ENCODE results near the gene XRCC5.
"Not testable (repeated sequence)": the region's sequence is repeated elsewhere in the genome, so short reads cannot be mapped to it uniquely, and the experiment has no call there.

The XRCC5 gene

DNA sequence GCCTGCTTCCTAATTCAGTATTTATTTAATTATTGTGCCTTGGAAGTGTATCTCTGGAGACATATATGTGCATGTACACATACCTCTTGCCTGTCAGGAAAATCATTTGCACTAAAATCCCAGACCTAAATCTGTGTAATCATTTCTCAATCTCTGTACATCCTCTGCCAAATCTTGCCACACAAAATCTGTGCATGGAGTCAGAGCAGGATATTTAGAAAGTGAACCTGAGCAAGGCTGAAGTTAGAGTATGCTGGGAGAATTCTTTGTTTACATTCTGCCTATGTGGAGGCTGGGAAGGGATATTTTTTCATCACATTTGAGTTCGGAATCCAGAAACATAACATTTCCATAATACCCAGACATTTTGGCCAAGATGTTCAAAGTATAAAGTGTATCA, 9.3 kb downstream of the XRCC5 start:
- no peak for DNase-seq (ENCODE audit: low read depth in 2 of 2)

DNA sequence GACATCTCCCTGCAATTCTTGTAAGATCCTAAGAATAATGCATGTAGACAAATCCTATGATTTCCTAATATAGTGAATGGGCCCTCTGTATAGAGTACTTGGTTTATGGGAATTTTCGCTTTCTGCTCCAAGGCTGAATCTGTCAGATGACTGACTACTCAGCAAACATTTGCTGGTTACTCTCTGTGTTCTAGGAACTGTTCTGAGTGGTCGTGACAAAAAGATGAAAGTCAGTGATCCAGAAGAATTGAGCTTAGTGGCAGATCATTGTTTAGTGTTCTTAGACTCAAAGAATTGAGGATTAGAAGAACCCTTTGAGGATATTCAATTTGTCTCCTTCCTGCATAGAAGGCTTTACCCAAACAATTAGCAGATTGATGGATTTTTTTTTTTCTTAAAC, 10.0 kb downstream of the XRCC5 start:
- DNase-seq (ENCODE audit: low read depth in 2 of 2): no peak

- DNase-seq (ENCODE audit: low read depth in 2 of 2): no peak
Observed at GRCh38 chr2:216119986-216120385, 10.8 kb downstream of the XRCC5 start.

- no peak for DNase-seq (ENCODE audit: low read depth in 2 of 2)
Observed at GRCh38 chr2:216121255-216121654, 12.1 kb downstream of the XRCC5 start.

DNA sequence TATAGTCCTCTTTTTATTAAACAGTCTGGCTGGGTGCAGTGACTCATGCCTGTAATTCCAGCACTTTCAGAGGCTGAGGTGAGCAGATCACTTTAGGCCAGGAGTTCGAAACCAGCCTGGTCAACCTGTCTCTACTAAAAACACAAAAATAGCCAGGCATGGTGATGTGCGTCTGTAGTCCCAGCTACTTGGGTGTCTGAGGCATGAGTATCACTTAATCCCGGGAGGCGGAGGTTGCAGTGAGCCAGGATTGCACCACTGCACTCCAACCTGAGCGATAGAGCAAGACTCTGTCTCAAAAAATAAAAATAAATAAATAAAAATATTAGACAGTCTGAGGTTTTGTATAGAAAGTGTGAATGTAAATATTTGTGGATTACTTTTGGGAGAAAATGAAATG, 17.8 kb downstream of the XRCC5 start:
- no peak for DNase-seq (ENCODE audit: low read depth in 2 of 2)

DNA sequence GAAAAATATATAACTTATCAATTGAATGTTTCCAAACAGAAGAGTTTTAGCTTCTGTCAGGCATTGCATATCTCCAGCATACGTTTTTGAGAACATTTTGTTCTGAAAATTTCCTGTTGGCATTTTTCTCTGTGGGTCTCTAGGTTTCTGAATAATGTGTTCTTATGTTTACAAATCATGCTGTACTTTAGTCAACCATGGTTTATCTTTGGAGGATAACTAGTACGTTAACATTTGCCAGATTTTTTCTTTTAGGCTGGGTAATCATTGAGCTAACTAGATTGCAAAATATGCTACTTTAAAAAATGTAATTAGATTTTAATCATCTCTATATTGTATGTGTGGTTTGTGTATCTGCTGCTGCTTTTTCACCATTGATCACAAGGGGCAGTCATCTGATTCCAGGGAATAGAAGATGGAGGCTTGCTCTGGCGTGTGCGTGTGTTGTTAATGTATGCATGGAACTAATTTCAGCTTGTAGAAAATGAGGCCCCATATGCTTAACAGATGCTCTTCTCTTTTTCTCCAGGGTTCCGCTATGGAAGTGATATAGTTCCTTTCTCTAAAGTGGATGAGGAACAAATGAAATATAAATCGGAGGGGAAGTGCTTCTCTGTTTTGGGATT, 21.3 kb downstream of the XRCC5 start:
- no peak for DNase-seq (ENCODE audit: low read depth in 2 of 2)

DNA sequence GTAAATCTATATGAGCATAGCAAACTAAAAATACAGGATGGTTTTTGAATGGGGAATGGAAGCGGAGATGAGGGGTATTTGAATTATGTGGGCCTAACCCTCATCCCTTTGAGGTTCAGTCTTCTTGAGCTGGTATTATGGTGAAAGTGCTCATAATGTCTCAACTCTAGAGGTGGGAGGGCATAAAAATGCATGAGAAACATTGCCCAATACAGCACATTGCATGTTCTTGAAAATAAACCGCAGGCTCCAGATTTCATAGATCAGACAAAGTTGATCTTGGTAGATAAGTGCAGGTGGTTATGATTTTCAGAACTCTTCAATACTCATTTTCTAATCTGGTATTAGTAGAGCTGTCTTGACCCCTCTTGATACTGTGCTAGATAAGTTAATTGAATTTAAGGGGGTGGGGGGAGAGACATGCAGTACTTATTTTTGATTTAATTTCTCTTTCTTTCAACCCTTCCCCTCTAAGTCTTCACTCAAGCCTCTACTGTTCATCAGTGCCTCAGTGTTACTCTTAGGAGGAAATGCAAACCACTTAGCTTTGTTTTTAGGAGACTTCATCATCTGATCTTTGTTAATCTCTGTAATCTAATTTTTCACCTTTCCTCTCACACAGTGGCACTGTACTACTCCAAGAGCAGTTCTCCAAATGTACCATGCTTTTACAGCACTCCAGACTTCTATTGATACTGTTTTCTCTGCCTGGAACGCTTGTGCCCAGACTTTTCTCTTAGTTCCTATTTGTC, 22.2 kb downstream of the XRCC5 start:
- DNase-seq (ENCODE audit: low read depth in 2 of 2): no peak

DNA sequence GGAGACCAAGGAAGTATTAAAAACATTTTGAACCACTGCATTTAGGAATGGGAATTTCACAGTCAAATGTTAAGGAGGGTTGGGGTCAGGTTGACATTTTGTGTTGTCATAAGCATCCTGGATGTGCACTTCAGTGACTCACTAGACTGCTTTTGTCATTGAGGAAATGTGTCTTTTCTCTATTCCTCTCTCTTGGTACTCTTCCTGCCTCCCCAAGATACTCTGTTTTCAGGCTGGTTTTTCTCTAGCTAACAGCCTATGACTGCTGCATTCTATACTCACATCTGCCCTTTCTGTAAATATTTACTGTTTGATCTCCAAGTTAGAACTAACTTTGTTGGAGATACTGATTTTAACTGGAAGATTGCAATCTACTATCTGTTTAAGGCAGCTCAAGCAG, 23.4 kb downstream of the XRCC5 start:
- no peak for DNase-seq (ENCODE audit: low read depth in 2 of 2)

DNA sequence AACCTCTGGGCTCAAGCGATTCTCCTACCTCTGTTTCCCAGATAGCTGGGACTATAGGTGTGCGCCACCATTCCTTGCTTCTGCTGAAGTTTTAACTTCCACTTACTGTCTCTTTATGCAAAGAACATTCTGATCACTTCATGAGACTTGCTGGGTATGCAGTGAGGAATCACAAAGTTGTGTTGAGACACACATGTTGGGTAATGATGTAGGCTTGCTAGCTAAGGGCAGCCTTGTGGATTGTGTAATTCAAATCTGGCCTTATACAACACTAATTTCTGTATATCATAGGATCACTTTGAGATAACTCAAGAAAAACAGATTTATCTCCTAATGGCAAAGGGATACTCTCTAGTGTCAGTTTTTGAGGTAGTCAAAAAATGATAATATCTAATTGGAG, 24.2 kb downstream of the XRCC5 start:
- no peak for DNase-seq (ENCODE audit: low read depth in 2 of 2)

- DNase-seq (ENCODE audit: low read depth in 2 of 2): no peak
Observed at GRCh38 chr2:216134958-216135541, 25.9 kb downstream of the XRCC5 start.

GRCh38 chr2:216139884-216140283, 30.7 kb downstream of the XRCC5 start:
- no peak for DNase-seq (ENCODE audit: low read depth in 2 of 2)

DNA sequence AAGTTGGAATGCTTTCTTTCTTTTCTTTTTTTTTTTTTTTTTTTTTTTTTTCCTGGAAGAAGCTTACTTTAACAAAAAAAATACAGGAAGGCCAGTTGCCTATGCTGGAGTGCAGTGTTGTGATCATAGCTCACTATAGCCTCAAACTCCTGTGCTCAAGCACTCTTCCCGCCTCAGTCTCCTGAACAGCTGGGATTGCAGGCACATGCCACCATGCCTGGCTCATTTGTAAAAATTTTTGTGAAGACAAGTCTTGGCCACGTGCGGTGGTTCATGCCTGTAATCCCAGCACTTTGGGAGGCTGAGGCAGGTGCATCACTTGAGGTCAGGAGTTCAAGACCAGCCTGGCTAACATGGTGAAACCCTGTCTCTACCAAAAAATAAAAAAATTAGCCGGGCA, 32.4 kb downstream of the XRCC5 start:
- not testable (repeated sequence) for DNase-seq (ENCODE audit: low read depth in 2 of 2)

GRCh38 chr2:216142540-216142939, 33.4 kb downstream of the XRCC5 start:
- peak in 1 of 2 experiments; percentile 12 for DNase-seq (ENCODE audit: low read depth in 2 of 2)

GRCh38 chr2:216144372-216144771, 35.2 kb downstream of the XRCC5 start:
- DNase-seq (ENCODE audit: low read depth in 2 of 2): no peak

- DNase-seq (ENCODE audit: low read depth in 2 of 2): no peak
Observed at GRCh38 chr2:216144857-216145256, 35.7 kb downstream of the XRCC5 start.

- DNase-seq (ENCODE audit: low read depth in 2 of 2): no peak
Observed at GRCh38 chr2:216146573-216146972, 37.4 kb downstream of the XRCC5 start.

DNA sequence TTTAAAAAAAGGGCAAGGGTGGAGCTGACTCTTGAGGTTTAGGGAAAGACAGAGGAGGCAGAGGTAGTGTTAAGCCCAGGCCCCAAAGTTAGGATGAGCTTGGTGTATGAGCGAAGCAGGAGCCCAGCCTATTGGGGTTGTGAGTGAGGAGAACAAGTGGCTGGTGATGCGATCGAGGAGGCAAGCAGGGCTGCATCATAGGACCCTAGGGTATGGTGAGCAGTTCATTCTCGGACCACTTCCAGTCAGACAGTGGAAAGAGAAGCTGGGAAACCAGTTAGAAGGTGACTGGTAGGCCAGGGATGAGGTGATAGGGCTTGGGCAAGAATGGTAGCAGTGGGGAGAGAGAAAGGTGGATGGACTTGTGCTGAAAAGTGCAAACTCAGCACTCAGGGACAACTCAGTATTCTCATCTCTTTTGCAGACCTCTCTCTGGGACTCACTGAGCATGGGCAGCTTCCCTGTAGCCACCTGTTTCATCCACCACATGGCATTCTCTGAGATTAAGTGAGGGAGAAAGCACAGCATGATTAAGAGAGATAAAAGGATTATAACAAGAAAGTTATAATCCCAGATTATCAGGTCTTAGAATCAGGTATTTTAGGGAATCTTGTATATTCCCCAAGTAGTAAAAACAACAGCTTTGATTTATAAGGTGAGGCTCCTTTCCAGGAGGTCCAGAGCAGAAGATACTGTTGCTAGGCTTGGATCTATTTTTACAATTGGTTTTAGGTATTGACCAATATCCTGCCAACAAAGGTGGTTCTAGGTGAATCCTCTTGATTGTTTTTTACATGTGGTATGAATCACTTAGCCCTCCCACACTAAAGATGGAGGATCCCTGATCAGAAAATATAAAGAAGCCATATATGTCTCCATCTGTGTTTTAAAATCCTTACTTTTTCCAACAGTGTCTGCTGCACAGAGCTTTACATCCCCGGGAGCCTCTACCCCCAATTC, 38.3 kb downstream of the XRCC5 start:
- no peak for DNase-seq (ENCODE audit: low read depth in 2 of 2)

- no peak for DNase-seq (ENCODE audit: low read depth in 2 of 2)
Observed at GRCh38 chr2:216148983-216149382, 39.8 kb downstream of the XRCC5 start.

DNA sequence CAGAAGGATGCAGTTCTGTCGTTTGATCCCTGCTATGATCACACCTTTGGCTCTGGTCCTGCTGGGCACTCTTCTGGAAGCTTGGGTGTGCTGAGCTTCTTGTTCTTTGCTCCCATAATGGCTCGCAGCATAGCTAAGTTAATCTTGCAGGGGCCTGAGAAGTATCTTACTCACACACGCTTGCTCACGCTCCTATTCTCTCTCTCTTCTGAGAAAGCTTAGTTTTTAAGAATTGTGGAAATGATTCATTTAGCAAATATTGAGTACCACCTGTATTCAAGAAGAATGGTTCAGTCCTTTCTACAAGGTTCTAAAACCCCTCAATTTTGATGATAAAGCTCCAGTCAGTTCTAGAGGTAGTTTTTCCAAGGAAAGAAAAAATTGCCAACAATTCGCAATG, 40.6 kb downstream of the XRCC5 start:
- DNase-seq (ENCODE audit: low read depth in 2 of 2): no peak

DNA sequence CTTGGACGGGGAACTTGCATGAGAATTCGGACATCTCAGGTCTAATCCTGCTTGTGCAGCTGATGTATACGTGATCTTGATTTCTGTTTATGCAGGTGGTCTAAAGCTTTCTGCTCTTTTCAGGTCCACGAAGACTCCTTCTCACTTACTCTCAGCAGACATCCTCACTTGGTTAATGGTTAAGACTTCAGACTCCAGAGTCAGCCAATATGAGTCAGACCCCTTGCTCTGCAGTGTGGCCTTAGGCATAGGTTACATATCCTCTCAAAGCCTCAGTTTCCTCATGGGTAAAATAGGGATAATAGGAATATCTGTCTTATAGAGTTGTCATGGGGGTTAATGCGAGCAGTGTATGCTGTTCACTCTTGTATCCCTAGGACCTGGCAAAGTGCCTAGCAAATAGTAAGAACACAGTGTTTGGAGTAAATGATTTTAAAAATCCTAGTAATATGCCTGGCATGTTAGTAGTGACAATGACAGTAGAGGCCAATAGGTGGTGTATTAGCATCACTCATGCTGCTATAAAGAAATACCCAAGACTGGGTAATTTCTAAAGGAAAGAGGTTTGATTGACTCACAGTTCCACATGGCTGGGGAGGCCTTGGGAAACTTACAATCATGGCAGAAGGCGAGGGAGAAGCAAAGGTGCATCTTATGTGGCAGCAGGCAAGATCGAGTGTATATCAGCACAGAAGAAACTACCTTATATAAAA, 42.3 kb downstream of the XRCC5 start:
- DNase-seq (ENCODE audit: low read depth in 2 of 2): no peak

- DNase-seq (ENCODE audit: low read depth in 2 of 2): no peak
Observed at GRCh38 chr2:216155954-216156353, 46.8 kb downstream of the XRCC5 start.

Data from stimulated activated CD4-positive, alpha-beta T cell treated with anti-CD3 and anti-CD28 coated beads, Interleukin-12 subunit alpha, Interleukin-12 subunit beta, amount 100 ng/mL, for 24 hours (primary cell).